ENCODE measurements around the gene LTO1. TPM values are rescaled to one million over a fixed set of nuclear protein-coding genes. Genes with fewer than 3 reads are reported as not detected.

The LTO1 gene
- total and polyA plus RNA-seq, 2 experiments from 2014 or later: 20.1 to 23.3 TPM

DNA sequence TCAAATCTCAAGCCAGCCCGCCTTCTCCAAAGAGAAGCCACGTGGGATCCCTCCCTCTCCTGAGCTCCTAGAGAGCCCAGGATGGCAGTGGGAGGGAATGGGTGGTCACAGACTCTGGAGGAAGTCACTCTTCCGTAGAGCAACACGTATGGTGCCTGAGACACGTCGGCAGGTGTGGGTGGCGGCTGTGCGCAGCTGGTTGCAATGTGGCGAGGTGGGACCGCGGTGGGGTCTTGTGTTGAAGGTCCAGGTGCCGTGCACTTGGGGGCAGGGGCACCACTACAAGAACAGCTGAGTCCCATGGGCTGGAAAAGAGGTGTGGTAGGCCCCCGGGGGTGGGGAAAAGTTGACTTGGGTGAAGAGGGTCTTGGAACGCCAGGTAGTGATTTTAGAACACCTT is 47.6 kb downstream of the LTO1 start (continued):
- TF ChIP-seq, protein P1, sequence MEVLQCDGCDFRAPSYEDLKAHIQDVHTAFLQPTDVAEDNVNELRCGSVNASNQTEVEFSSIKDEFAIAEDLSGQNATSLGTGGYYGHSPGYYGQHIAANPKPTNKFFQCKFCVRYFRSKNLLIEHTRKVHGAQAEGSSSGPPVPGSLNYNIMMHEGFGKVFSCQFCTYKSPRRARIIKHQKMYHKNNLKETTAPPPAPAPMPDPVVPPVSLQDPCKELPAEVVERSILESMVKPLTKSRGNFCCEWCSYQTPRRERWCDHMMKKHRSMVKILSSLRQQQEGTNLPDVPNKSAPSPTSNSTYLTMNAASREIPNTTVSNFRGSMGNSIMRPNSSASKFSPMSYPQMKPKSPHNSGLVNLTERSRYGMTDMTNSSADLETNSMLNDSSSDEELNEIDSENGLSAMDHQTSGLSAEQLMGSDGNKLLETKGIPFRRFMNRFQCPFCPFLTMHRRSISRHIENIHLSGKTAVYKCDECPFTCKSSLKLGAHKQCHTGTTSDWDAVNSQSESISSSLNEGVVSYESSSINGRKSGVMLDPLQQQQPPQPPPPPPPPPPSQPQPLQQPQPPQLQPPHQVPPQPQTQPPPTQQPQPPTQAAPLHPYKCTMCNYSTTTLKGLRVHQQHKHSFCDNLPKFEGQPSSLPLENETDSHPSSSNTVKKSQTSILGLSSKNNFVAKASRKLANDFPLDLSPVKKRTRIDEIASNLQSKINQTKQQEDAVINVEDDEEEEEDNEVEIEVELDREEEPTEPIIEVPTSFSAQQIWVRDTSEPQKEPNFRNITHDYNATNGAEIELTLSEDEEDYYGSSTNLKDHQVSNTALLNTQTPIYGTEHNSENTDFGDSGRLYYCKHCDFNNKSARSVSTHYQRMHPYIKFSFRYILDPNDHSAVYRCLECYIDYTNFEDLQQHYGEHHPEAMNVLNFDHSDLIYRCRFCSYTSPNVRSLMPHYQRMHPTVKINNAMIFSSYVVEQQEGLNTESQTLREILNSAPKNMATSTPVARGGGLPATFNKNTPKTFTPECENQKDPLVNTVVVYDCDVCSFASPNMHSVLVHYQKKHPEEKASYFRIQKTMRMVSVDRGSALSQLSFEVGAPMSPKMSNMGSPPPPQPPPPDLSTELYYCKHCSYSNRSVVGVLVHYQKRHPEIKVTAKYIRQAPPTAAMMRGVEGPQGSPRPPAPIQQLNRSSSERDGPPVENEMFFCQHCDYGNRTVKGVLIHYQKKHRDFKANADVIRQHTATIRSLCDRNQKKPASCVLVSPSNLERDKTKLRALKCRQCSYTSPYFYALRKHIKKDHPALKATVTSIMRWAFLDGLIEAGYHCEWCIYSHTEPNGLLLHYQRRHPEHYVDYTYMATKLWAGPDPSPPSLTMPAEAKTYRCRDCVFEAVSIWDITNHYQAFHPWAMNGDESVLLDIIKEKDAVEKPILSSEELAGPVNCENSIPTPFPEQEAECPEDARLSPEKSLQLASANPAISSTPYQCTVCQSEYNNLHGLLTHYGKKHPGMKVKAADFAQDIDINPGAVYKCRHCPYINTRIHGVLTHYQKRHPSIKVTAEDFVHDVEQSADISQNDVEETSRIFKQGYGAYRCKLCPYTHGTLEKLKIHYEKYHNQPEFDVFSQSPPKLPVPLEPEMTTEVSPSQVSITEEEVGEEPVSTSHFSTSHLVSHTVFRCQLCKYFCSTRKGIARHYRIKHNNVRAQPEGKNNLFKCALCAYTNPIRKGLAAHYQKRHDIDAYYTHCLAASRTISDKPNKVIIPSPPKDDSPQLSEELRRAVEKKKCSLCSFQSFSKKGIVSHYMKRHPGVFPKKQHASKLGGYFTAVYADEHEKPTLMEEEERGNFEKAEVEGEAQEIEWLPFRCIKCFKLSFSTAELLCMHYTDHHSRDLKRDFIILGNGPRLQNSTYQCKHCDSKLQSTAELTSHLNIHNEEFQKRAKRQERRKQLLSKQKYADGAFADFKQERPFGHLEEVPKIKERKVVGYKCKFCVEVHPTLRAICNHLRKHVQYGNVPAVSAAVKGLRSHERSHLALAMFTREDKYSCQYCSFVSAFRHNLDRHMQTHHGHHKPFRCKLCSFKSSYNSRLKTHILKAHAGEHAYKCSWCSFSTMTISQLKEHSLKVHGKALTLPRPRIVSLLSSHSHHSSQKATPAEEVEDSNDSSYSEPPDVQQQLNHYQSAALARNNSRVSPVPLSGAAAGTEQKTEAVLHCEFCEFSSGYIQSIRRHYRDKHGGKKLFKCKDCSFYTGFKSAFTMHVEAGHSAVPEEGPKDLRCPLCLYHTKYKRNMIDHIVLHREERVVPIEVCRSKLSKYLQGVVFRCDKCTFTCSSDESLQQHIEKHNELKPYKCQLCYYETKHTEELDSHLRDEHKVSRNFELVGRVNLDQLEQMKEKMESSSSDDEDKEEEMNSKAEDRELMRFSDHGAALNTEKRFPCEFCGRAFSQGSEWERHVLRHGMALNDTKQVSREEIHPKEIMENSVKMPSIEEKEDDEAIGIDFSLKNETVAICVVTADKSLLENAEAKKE (CRISPR knock-in tag; IDR thresholded peaks at IDR 0.05): no peak
- TF ChIP-seq, protein P2, sequence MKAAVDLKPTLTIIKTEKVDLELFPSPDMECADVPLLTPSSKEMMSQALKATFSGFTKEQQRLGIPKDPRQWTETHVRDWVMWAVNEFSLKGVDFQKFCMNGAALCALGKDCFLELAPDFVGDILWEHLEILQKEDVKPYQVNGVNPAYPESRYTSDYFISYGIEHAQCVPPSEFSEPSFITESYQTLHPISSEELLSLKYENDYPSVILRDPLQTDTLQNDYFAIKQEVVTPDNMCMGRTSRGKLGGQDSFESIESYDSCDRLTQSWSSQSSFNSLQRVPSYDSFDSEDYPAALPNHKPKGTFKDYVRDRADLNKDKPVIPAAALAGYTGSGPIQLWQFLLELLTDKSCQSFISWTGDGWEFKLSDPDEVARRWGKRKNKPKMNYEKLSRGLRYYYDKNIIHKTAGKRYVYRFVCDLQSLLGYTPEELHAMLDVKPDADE (IDR thresholded peaks at IDR 0.05): no peak
- TF ChIP-seq POLR2AphosphoS5 (IDR thresholded peaks at IDR 0.05; ENCODE audit: low read depth): no peak
- no peak for TF ChIP-seq NANOG (IDR thresholded peaks at IDR 0.05; ENCODE audit: borderline replicate concordance)
- no peak for TF ChIP-seq CREB1 (CRISPR knock-in tag; IDR thresholded peaks at IDR 0.05; ENCODE audit: low read depth)
- TF ChIP-seq ZNF331 (CRISPR knock-in tag; IDR thresholded peaks at IDR 0.05; ENCODE audit: low read depth): no peak

DNA sequence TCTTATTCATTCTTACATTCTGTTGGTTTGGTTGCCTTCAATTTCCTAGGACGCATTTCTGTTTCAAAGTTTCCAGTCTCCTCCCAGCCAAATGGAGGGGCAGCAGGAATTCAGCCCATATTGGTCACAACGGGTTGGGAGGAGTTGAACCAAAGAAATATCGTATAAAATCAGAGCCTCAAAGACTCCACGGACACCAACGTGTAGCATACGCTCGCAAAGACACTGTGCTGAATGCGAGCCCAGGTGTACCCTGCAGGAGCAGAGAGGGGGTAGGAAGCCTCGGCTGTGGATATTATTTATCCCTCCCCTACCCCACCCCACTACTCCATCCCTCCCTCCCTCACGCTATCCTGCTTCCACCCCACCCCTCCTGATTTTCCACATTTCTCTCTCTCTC is 49.7 kb downstream of the LTO1 start:
- H3K27ac Mint-ChIP-seq: no peak overlapping the region
- no peak overlapping the region for H3K27ac ChIP-seq (ENCODE audit: low read depth)
- no peak for TF ChIP-seq ZNF331 (CRISPR knock-in tag; IDR thresholded peaks at IDR 0.05; ENCODE audit: low read depth)
- no peak for TF ChIP-seq JUNB (IDR thresholded peaks at IDR 0.05; ENCODE audit: unreplicated experiment)
- TF ChIP-seq, protein P3, sequence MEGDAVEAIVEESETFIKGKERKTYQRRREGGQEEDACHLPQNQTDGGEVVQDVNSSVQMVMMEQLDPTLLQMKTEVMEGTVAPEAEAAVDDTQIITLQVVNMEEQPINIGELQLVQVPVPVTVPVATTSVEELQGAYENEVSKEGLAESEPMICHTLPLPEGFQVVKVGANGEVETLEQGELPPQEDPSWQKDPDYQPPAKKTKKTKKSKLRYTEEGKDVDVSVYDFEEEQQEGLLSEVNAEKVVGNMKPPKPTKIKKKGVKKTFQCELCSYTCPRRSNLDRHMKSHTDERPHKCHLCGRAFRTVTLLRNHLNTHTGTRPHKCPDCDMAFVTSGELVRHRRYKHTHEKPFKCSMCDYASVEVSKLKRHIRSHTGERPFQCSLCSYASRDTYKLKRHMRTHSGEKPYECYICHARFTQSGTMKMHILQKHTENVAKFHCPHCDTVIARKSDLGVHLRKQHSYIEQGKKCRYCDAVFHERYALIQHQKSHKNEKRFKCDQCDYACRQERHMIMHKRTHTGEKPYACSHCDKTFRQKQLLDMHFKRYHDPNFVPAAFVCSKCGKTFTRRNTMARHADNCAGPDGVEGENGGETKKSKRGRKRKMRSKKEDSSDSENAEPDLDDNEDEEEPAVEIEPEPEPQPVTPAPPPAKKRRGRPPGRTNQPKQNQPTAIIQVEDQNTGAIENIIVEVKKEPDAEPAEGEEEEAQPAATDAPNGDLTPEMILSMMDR (conservative IDR thresholded peaks at IDR 0.05; ENCODE audit: low read depth in 2 of 2): no peak
- no peak for TF ChIP-seq CREB1 (CRISPR knock-in tag; IDR thresholded peaks at IDR 0.05; ENCODE audit: low read depth)
- no peak for TF ChIP-seq STAT1 (IDR thresholded peaks at IDR 0.05; ENCODE audit: unreplicated experiment)
- no peak for TF ChIP-seq POLR2AphosphoS5 (IDR thresholded peaks at IDR 0.05; ENCODE audit: low read depth)
- no peak for TF ChIP-seq REST (IDR thresholded peaks at IDR 0.05; ENCODE audit: unreplicated experiment)
- TF ChIP-seq EZH2phosphoT487 (IDR thresholded peaks at IDR 0.05; ENCODE audit: unreplicated experiment): no peak
- TF ChIP-seq, protein P2 (IDR thresholded peaks at IDR 0.05): no peak

More for the DNA sequence above, 49.7 kb downstream of the LTO1 start:
- H3K4me1 Mint-ChIP-seq: no peaks in the 10 kb centered on the region
- Histone ChIP-seq H3F3A (replicated peaks; ENCODE audit: low read depth) (no peaks in the 10 kb centered on the region), H3K4me1 (ENCODE audit: insufficient read depth) (no peaks in the 10 kb centered on the region), H3K36me3 (ENCODE audit: insufficient read depth) (no peaks in the 10 kb centered on the region), H3K27me3 (ENCODE audit: insufficient read depth) (no peaks in the 10 kb centered on the region), H2AFZ (no peak overlapping the region), H3K9me2 (ENCODE audit: insufficient read depth) (no peaks in the 10 kb centered on the region), H4K20me1 (replicated peaks; ENCODE audit: insufficient read depth) (no peaks in the 10 kb centered on the region), H3K79me2 (replicated peaks; ENCODE audit: insufficient read depth) (no peaks in the 10 kb centered on the region), H3K4me2 (no peak overlapping the region), H3K4me3 (no peak overlapping the region)
- H3K4me3 Mint-ChIP-seq: no peak overlapping the region
- peaks cover 12% of the 10 kb centered on the region for H3K27me3 Mint-ChIP-seq (ENCODE audit: insufficient read depth, low read depth, poor library complexity)
- ATAC-seq: no peak
- DNase-seq (ENCODE audit: low spot score): no peak
- peaks cover 12% of the 10 kb centered on the region; the same call in 2 of the 3 replicates for H3K36me3 Mint-ChIP-seq (ENCODE audit: low read depth)
- H3K9me3 Mint-ChIP-seq: peaks cover 26% of the 10 kb centered on the region

Data from GM23338 (cell line).